Spleen (tissue), 11 donors: ENCODE data around the gene GNB1L. TPM values are rescaled to one million over a fixed set of nuclear protein-coding genes. Genes with fewer than 3 reads are reported as not detected.

Source experiments
- DNase-seq: peaks from one replicate; pipeline ENCODE4 v3.0.0-alpha.2; 2020
- H3K27ac ChIP-seq, 8 donors: fragments of 200-600 bp; sonication (generic) in 7 of 8; 1 replicate in 4 of 8; 2 replicates in 4 of 8; pipeline versions ENCODE4 v1.5.0 to v1.8.0; 2016 to 2021; ENCODE audit warnings: inconsistent platforms in 4 of 8, mild to moderate bottlenecking in 4 of 8, moderate library complexity in 1 of 8
- H3K27me3 ChIP-seq, 7 donors: fragments of 200-600 bp; sonication (generic) in 6 of 7; replicated peaks in 1 of 7; 1 replicate in 4 of 7; 2 replicates in 3 of 7; pipeline versions ENCODE4 v1.5.0 to v1.8.0; 2016 to 2021; ENCODE audit warnings: inconsistent platforms in 3 of 7, mild to moderate bottlenecking in 1 of 7
- H3K36me3 ChIP-seq, 6 donors: fragments of 200-600 bp; sonication (generic) in 5 of 6; 1 replicate in 4 of 6; 2 replicates in 2 of 6; pipeline versions ENCODE4 v1.5.0 to v1.8.0; 2016 to 2021; ENCODE audit warnings: inconsistent platforms in 2 of 6
- H3K4me1 ChIP-seq, 6 donors: fragments of 200-600 bp; sonication (generic) in 5 of 6; 1 replicate in 3 of 6; 2 replicates in 3 of 6; pipeline versions ENCODE4 v1.5.0 to v1.8.0; 2016 to 2021; ENCODE audit warnings: inconsistent platforms in 3 of 6
- H3K4me3 ChIP-seq, 8 donors: fragments of 200-600 bp; sonication (generic) in 7 of 8; 1 replicate in 4 of 8; 2 replicates in 4 of 8; pipeline versions ENCODE4 v1.5.0 to v1.8.0; 2016 to 2021; ENCODE audit warnings: inconsistent platforms in 4 of 8, mild to moderate bottlenecking in 4 of 8, moderate library complexity in 2 of 8
- H3K9me3 ChIP-seq, 8 donors: fragments of 200-600 bp; sonication (generic) in 7 of 8; 1 replicate in 4 of 8; 2 replicates in 4 of 8; pipeline versions ENCODE4 v1.5.0 to v1.8.0; 2016 to 2021; ENCODE audit warnings: inconsistent platforms in 4 of 8
- POLR2A ChIP-seq, 3 donors: fragments of 450-650 bp; IDR thresholded peaks; one replicate each; pipeline ENCODE4 v1.5.1; 2017; ENCODE audit warnings: antibody characterized with exemption in 3 of 3, mild to moderate bottlenecking in 1 of 3
- POLR2AphosphoS5 ChIP-seq, 3 donors: sonication (generic); formaldehyde crosslinking; IDR thresholded peaks; one replicate each; pipeline ENCODE4 v1.5.1; 2017; ENCODE audit warnings: antibody characterized with exemption in 3 of 3
- WGBS, 5 donors: extraction: QIAGEN DNeasy Blood & Tissue Kit in 3 of 5; methylation state at CpG; one replicate each; pipeline versions ENCODE4 v1.1.5 to v1.1.7; 2013 to 2018; 5-methylcytosine and 5-hydroxymethylcytosine counted together
- intact Hi-C: fragments of 100-400 bp; cut with DNase I; formaldehyde crosslinking; loops from one replicate; pipeline ENCODE4 v1.15.0; 2023; ENCODE audit warnings: low total_unique reads
- polyA plus RNA-seq, 3 donors: library from polyadenylated mRNA; stranded (reverse); fragments of 200-250 nt; gene quantifications; one replicate each; pipeline ENCODE4 v1.2.1, GENCODE V29; 2013
- total RNA-seq, 7 donors: library from RNA; depleted of rRNA in 3 of 7; stranded (reverse); fragments of >200 nt in 3 of 7; fragmentation: NEBNext Ultra II Directional in 4 of 7; extraction: Animal tissue kit (Norgen Biotek cat#: 25700) in 4 of 7; gene quantifications; one replicate each; pipeline versions ENCODE4 v1.1.0 to v1.2.1, GENCODE V29; 2016 to 2021
- TF ChIP-seq, protein P1 (sequence below), 11 experiments: fragments of 200-600 bp in 7 of 11; fragments of 450-650 bp in 4 of 11; sonication (generic) in 4 of 11; IDR thresholded peaks in 8 of 11; conservative IDR thresholded peaks in 3 of 11; 1 replicate in 7 of 11; 2 replicates in 4 of 11; pipeline versions ENCODE4 v1.4.0 to v1.8.0; 2016 to 2021; ENCODE audit warnings: antibody characterized with exemption in 11 of 11, inconsistent platforms in 4 of 11, mild to moderate bottlenecking in 1 of 11
- donor health status: healthy with polysubstance abuse.
- donor health status: DM: no; HTN: no; CAD: no; lungs with moderate emphysema.
- donor health status: DM: no; HTN: no; CAD: no.
- donor health status: Bipolar disorder and iron deficiency.
- donor health status: healthy.
- donor health status: DM: no; HTN: no; CAD: no.
- donor health status: DM: yes; HTN: yes; CAD: no.

GNB1L gene
- total and polyA plus RNA-seq, 10 donors: 5.7 to 10.4 (median 7.9) TPM

DNA sequence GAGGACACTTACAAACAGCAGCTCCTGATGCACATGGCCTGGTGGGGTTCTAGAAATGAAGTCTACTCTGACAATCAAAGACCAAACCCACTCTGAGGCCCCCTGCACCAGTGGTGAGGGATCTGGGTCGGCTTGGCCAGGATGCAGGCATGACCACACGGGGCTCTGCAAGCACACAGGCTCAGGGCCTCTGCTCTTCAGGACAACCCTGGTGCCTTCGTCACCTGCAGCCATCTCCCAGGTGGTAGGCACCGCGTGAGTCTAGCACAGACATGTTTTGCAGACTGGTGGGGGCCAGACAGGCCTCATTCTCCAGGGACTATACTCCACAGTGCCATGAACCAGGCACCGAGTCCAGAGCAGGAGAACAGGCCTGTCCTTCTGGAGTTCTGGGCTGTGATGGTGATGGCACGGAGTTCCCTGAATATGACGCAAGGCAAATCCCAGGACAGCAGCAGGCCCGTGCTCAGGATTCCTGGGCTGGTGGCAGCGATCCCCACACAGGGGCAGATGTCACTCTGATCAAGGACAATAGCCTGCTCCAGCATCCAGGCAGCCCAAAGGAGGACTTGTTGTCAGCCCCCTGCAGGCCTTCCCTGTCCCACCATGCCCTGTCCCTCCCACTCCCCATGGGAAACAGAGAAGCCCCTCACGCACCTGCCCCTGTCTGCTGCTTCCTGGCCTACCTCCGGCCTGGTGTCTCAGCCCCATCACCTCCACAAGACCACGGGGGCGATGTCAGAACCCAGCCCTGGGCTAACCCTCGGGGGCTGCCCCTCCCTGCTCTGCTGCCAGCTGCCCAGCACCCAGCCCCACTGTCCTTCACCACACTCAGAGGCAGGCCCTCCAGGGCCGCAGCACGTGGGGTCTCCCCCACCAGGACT is 36.1 kb downstream of the GNB1L start:
- no peak overlapping the region for H3K27ac ChIP-seq
- intact Hi-C loops: no loop called here
- no peak for DNase-seq
- H3K27me3 ChIP-seq: no peaks in the 10 kb centered on the region
- peaks cover 0 to 39% (median 3%) of the 10 kb centered on the region in 6 donors for H3K36me3 ChIP-seq
- 92 to 98% (median 93%) methylated on average over 11 to 17 of the region's 17 CpGs for WGBS, 5 donors
- TF ChIP-seq POLR2A (IDR thresholded peaks at IDR 0.05) (no peak), POLR2AphosphoS5 (IDR thresholded peaks at IDR 0.05) (no peak)
- TF ChIP-seq, protein P1, sequence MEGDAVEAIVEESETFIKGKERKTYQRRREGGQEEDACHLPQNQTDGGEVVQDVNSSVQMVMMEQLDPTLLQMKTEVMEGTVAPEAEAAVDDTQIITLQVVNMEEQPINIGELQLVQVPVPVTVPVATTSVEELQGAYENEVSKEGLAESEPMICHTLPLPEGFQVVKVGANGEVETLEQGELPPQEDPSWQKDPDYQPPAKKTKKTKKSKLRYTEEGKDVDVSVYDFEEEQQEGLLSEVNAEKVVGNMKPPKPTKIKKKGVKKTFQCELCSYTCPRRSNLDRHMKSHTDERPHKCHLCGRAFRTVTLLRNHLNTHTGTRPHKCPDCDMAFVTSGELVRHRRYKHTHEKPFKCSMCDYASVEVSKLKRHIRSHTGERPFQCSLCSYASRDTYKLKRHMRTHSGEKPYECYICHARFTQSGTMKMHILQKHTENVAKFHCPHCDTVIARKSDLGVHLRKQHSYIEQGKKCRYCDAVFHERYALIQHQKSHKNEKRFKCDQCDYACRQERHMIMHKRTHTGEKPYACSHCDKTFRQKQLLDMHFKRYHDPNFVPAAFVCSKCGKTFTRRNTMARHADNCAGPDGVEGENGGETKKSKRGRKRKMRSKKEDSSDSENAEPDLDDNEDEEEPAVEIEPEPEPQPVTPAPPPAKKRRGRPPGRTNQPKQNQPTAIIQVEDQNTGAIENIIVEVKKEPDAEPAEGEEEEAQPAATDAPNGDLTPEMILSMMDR (IDR thresholded peaks at IDR 0.05 in 8 of 11, conservative IDR thresholded peaks at IDR 0.05 in 3 of 11): no peak
- no peak overlapping the region for H3K4me3 ChIP-seq
- H3K9me3 ChIP-seq: no peaks in the 10 kb centered on the region
- H3K4me1 ChIP-seq: no peaks in the 10 kb centered on the region

GRCh38 chr22:19816372-19817119 is 38.1 kb downstream of the GNB1L start:
- intact Hi-C loops: no loop called here
- no peaks in the 10 kb centered on the region for H3K4me1 ChIP-seq
- no peak overlapping the region for H3K4me3 ChIP-seq
- no peaks in the 10 kb centered on the region for H3K9me3 ChIP-seq
- H3K36me3 ChIP-seq: peaks cover 0 to 59% (median 9%) of the 10 kb centered on the region in 6 donors
- TF ChIP-seq POLR2A (IDR thresholded peaks at IDR 0.05) (no peak), POLR2AphosphoS5 (IDR thresholded peaks at IDR 0.05) (no peak)
- TF ChIP-seq, protein P1 (IDR thresholded peaks at IDR 0.05 in 8 of 11, conservative IDR thresholded peaks at IDR 0.05 in 3 of 11): no peak
- WGBS, 5 donors: 93 to 97% (median 95%) methylated on average over 14 of the region's 14 CpGs
- DNase-seq: no peak
- no peaks in the 10 kb centered on the region for H3K27me3 ChIP-seq
- H3K27ac ChIP-seq: no peak overlapping the region

- Histone ChIP-seq H3K36me3 (peaks cover 0 to 55% (median 9%) of the 10 kb centered on the region in 6 donors), H3K27me3 (no peaks in the 10 kb centered on the region), H3K4me1 (peaks cover 0 to under 1% (median 0%) of the 10 kb centered on the region in 6 donors), H3K27ac (no peak overlapping the region), H3K9me3 (no peaks in the 10 kb centered on the region), H3K4me3 (no peak overlapping the region)
- intact Hi-C loops: no loop called here
- no peak for DNase-seq
- WGBS, 5 donors: 89 to 93% (median 91%) methylated on average over 16 of the region's 16 CpGs
- TF ChIP-seq POLR2AphosphoS5 (IDR thresholded peaks at IDR 0.05) (no peak), POLR2A (IDR thresholded peaks at IDR 0.05) (no peak)
- TF ChIP-seq, protein P1 (IDR thresholded peaks at IDR 0.05 in 8 of 11, conservative IDR thresholded peaks at IDR 0.05 in 3 of 11): no peak
Observed at GRCh38 chr22:19815823-19816290, 38.8 kb downstream of the GNB1L start.
